Measurements from ENCODE around the gene STX12. TPM values are rescaled to one million over a fixed set of nuclear protein-coding genes. Genes with fewer than 3 reads are reported as not detected.

STX12 gene
- total and polyA plus RNA-seq, 2 of the 4 experiments (the other 2 are of a cell fraction), result 28.6 to 54.8 TPM

- H3K27me3 ChIP-seq (ENCODE audit: control insufficient read depth, insufficient read depth, low read length), result no peaks in the 10 kb centered on the region
- H3K56ac ChIP-seq (ENCODE audit: extremely low read depth, insufficient read depth, low read length), result no peak overlapping the region
- CTCF ChIA-PET, result no interaction called here
- H3K4me3 ChIP-seq (ENCODE audit: insufficient read depth, low read depth, low read length), result no peak overlapping the region
- H2AFZ ChIP-seq (replicated peaks; ENCODE audit: low read length, poor library complexity), result no peak overlapping the region
- peaks cover 6% of the 10 kb centered on the region for H4K20me1 ChIP-seq (ENCODE audit: insufficient read depth, low read length)
- H4K91ac ChIP-seq (ENCODE audit: insufficient read depth, low read depth, low read length), result no peak overlapping the region
- no peak overlapping the region for H2BK120ac ChIP-seq (ENCODE audit: low read depth, low read length)
- no peak overlapping the region for H3K27ac ChIP-seq (ENCODE audit: insufficient read depth, low read length)
- intact Hi-C loops (cut with micrococcal nuclease) (no loop called here), in situ Hi-C loops (cut with MboI; ENCODE audit: low sequenced_read_pairs) (no loop called here), dilution Hi-C loops (cut with HindIII; ENCODE audit: low sequenced_read_pairs, unreplicated experiment) (no loop called here)
- peaks cover 39 to 59% of the 10 kb centered on the region in 2 experiments for H3K79me1 ChIP-seq (ENCODE audit: low read depth in 1 of 2, low read length in 2 of 2)
- H3K4me1 ChIP-seq (ENCODE audit: control insufficient read depth, insufficient read depth, low read length), result peaks cover 7% of the 10 kb centered on the region; the same call in 1 of the 2 replicates
- no peak overlapping the region for H2BK20ac ChIP-seq (ENCODE audit: low read depth, low read length)
- DNase-seq (no peak), ATAC-seq (ENCODE audit: low read depth) (no peak)
- H3K18ac ChIP-seq (ENCODE audit: low read depth, low read length), result no peak overlapping the region
- no CpG with 5 or more reads among the region's 1 CpG for WGBS, 2 experiments (ENCODE audit: extremely low coverage in 2 of 2, insufficient read length in 1 of 2)
- no peaks in the 10 kb centered on the region; the same call in 1 of the 2 replicates for H3K9me1 ChIP-seq (ENCODE audit: insufficient read depth, low read length)
- BruUV-seq (replicated peaks), result no TSS peak
- H4K8ac ChIP-seq (ENCODE audit: low read depth in 2 of 2, low read length in 2 of 2), result no peak overlapping the region
- H3K14ac ChIP-seq (replicated peaks; ENCODE audit: low read depth, low read length), result no peak overlapping the region
- H3K4me2 ChIP-seq (ENCODE audit: low read depth, low read length), result no peak overlapping the region
- H3K4ac ChIP-seq (ENCODE audit: low read depth, low read length), result no peak overlapping the region
- H2BK15ac ChIP-seq (ENCODE audit: low read depth, low read length), result no peak overlapping the region
- H3K36me3 ChIP-seq (ENCODE audit: control insufficient read depth, insufficient read depth, low read length), result peaks cover 15% of the 10 kb centered on the region
- H2AK9ac ChIP-seq (replicated peaks; ENCODE audit: low read depth, low read length, poor library complexity), result no peak overlapping the region
- no peak overlapping the region for H2AK5ac ChIP-seq (ENCODE audit: low read depth, low read length)
- H4K5ac ChIP-seq (ENCODE audit: low read depth, low read length), result no peak overlapping the region
- H3K23ac ChIP-seq (ENCODE audit: low read depth, low read length), result no peak overlapping the region
- no peak for TF ChIP-seq SMC3 (IDR thresholded peaks at IDR 0.05; ENCODE audit: low read depth, low read length)
- TF ChIP-seq FOS (IDR thresholded peaks at IDR 0.05; ENCODE audit: low read depth, low read length), result no peak
- no peak for TF ChIP-seq CEBPB (IDR thresholded peaks at IDR 0.05; ENCODE audit: low read depth, low read length)
- no peak for TF ChIP-seq MXI1 (IDR thresholded peaks at IDR 0.05; ENCODE audit: borderline replicate concordance, low read depth, low read length)
- TF ChIP-seq RAD21 (IDR thresholded peaks at IDR 0.05; ENCODE audit: low read length), result no peak
- TF ChIP-seq ELK1 (IDR thresholded peaks at IDR 0.05; ENCODE audit: borderline replicate concordance, low read depth, low read length), result no peak
- TF ChIP-seq, protein P1, sequence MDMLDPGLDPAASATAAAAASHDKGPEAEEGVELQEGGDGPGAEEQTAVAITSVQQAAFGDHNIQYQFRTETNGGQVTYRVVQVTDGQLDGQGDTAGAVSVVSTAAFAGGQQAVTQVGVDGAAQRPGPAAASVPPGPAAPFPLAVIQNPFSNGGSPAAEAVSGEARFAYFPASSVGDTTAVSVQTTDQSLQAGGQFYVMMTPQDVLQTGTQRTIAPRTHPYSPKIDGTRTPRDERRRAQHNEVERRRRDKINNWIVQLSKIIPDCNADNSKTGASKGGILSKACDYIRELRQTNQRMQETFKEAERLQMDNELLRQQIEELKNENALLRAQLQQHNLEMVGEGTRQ (IDR thresholded peaks at IDR 0.05; ENCODE audit: low read depth, low read length), result no peak
- TF ChIP-seq MAZ (IDR thresholded peaks at IDR 0.05; ENCODE audit: borderline replicate concordance, low read depth, low read length), result no peak
- TF ChIP-seq, protein P2, sequence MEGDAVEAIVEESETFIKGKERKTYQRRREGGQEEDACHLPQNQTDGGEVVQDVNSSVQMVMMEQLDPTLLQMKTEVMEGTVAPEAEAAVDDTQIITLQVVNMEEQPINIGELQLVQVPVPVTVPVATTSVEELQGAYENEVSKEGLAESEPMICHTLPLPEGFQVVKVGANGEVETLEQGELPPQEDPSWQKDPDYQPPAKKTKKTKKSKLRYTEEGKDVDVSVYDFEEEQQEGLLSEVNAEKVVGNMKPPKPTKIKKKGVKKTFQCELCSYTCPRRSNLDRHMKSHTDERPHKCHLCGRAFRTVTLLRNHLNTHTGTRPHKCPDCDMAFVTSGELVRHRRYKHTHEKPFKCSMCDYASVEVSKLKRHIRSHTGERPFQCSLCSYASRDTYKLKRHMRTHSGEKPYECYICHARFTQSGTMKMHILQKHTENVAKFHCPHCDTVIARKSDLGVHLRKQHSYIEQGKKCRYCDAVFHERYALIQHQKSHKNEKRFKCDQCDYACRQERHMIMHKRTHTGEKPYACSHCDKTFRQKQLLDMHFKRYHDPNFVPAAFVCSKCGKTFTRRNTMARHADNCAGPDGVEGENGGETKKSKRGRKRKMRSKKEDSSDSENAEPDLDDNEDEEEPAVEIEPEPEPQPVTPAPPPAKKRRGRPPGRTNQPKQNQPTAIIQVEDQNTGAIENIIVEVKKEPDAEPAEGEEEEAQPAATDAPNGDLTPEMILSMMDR (conservative IDR thresholded peaks at IDR 0.05; ENCODE audit: low read depth, low read length), result no peak
- no peak for TF ChIP-seq CHD1 (IDR thresholded peaks at IDR 0.05; ENCODE audit: low read depth, low read length)
- TF ChIP-seq MAFK (IDR thresholded peaks at IDR 0.05; ENCODE audit: low read depth, low read length), result no peak
- H3K9me3 ChIP-seq (ENCODE audit: control insufficient read depth, insufficient read depth, low read length), result no peaks in the 10 kb centered on the region
- POLR2A ChIA-PET (ENCODE audit: unreplicated experiment), result interaction anchor here (0.5 kb wide), 1 partner anchor 34 kb away, joined by 4 read pairs; no protein-coding TSS in a partner anchor
- no peak overlapping the region for H2BK5ac ChIP-seq (ENCODE audit: low read depth, low read length, poor library complexity, severe bottlenecking)
- H3K9ac ChIP-seq (ENCODE audit: low read depth, low read length), result no peak overlapping the region
Measured at GRCh38 chr1:27835501-27835900, 62.5 kb downstream of the STX12 start.

Data from IMR-90 (cell line).